Neural crest cell (in vitro differentiated cells): ENCODE data around the gene TMEM192. TPM values are rescaled to one million over a fixed set of nuclear protein-coding genes. Genes with fewer than 3 reads are reported as not detected.
"Not testable (repeated sequence)": the region's sequence is repeated elsewhere in the genome, so short reads cannot be mapped to it uniquely, and the experiment has no call there.

ENCODE experiments used
- DNase-seq: peaks from one replicate; pipeline ENCODE4 v3.0.0; 2021; ENCODE audit warnings: low read depth, mixed read lengths, low spot score
- H3K27ac Mint-ChIP-seq: one replicate; pipeline ENCODE4 v1.8.0; 2021; ENCODE audit warnings: mild to moderate bottlenecking, mixed read lengths; ENCODE audit not compliant: unreplicated experiment
- H3K27me3 Mint-ChIP-seq: 2 replicates; pipeline ENCODE4 v1.8.0; 2021; ENCODE audit warnings: low read depth, mild to moderate bottlenecking, mixed read lengths
- H3K36me3 Mint-ChIP-seq: 2 replicates; pipeline ENCODE4 v1.8.0; 2021; ENCODE audit warnings: low read depth, mild to moderate bottlenecking, mixed read lengths
- H3K4me1 Mint-ChIP-seq: 2 replicates; pipeline ENCODE4 v1.8.0; 2021; ENCODE audit warnings: mixed read lengths
- H3K4me3 Mint-ChIP-seq: one replicate; pipeline ENCODE4 v1.8.0; 2021; ENCODE audit warnings: mild to moderate bottlenecking, mixed read lengths
- H3K9me3 Mint-ChIP-seq: 2 replicates; pipeline ENCODE4 v1.8.0; 2021; ENCODE audit warnings: mixed read lengths
- CTCF ChIP-seq: fragments of 200-600 bp; sonication (generic); conservative IDR thresholded peaks from 2 replicates; pipeline ENCODE4 v1.5.0; 2021; ENCODE audit warnings: antibody characterized with exemption, mild to moderate bottlenecking
- total RNA-seq: library from RNA; stranded (reverse); gene quantifications from 2 replicates; pipeline ENCODE4 v1.2.1, GENCODE V29; 2021

TMEM192 gene
- total RNA-seq, 1 donor from 2014 or later: 15.1 TPM

DNA sequence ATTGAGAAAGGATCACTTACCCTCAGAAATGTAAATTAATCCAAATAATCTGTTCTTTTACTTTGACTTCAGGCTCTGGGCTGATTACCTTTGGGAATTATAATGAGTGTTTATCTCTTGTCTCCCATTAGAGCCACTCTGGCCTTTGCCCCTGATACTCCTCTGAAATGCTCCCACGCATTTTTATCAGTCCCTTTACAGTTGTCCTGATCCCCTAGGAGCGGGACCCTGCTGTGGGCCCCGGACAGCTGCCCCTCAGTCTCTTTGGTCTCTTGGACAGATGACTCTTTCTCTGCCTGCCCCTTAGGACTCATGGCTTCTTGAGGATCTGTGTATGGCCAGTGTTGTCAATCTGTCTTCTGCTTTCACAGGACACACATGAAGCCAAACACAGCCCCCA, 60.0 kb downstream of the TMEM192 start:
- no peaks in the 10 kb centered on the region for H3K36me3 Mint-ChIP-seq
- H3K9me3 Mint-ChIP-seq: no peaks in the 10 kb centered on the region
- H3K27ac Mint-ChIP-seq: peak overlapping the region; percentile 19
- H3K4me1 Mint-ChIP-seq: peaks cover 4% of the 10 kb centered on the region
- no peak overlapping the region for H3K4me3 Mint-ChIP-seq
- TF ChIP-seq CTCF: no peak
- H3K27me3 Mint-ChIP-seq: no peaks in the 10 kb centered on the region
- no peak for DNase-seq

DNA sequence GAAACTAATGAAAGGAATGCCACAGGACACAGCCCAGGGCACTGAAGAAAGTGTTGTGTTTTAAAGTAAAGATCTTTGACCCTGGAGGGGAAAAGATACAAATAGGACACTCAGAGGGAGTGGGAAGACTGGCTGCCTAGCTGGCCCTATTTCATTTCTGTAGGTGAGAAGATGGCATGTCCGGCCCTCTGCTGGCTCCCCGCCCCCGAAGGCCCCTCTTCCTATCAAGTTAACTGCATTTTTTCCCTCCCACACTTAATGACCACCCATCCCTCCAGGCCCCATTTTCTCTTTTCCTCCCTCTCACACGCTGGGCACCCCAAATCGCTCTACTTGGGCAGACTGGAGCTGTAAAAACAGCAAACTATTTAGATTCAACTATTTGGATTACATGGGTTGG, 64.5 kb downstream of the TMEM192 start:
- Mint-ChIP-seq H3K4me1 (peaks cover 4% of the 10 kb centered on the region), H3K36me3 (no peaks in the 10 kb centered on the region), H3K27ac (no peak overlapping the region), H3K27me3 (no peaks in the 10 kb centered on the region), H3K4me3 (no peak overlapping the region), H3K9me3 (no peaks in the 10 kb centered on the region)
- no peak for DNase-seq
- TF ChIP-seq CTCF: no peak

GRCh38 chr4:165031436-165032211, 81.0 kb downstream of the TMEM192 start, which contains the start of gene TRIM60:
TRIM60 (plus strand) TSS chr4:165031999; CDS start chr4:165040073, 8,074 bp downstream.
- H3K27me3 Mint-ChIP-seq: no peaks in the 10 kb centered on the region
- no peaks in the 10 kb centered on the region for H3K4me1 Mint-ChIP-seq
- H3K4me3 Mint-ChIP-seq: no peak within 1 kb of the TSS
- no peak within 1 kb of the TSS for H3K27ac Mint-ChIP-seq
- H3K9me3 Mint-ChIP-seq: no peaks in the 10 kb centered on the region
- no peaks in the 10 kb centered on the region for H3K36me3 Mint-ChIP-seq
- no peak for TF ChIP-seq CTCF
- DNase-seq: no peak

- H3K27ac Mint-ChIP-seq: no peak overlapping the region
- H3K9me3 Mint-ChIP-seq: no peaks in the 10 kb centered on the region
- no peaks in the 10 kb centered on the region for H3K36me3 Mint-ChIP-seq
- no peak for DNase-seq
- H3K4me3 Mint-ChIP-seq: no peak overlapping the region
- H3K4me1 Mint-ChIP-seq: no peaks in the 10 kb centered on the region
- no peak for TF ChIP-seq CTCF
- H3K27me3 Mint-ChIP-seq: no peaks in the 10 kb centered on the region
Observed at GRCh38 chr4:165027762-165028402, 84.8 kb downstream of the TMEM192 start.

DNA sequence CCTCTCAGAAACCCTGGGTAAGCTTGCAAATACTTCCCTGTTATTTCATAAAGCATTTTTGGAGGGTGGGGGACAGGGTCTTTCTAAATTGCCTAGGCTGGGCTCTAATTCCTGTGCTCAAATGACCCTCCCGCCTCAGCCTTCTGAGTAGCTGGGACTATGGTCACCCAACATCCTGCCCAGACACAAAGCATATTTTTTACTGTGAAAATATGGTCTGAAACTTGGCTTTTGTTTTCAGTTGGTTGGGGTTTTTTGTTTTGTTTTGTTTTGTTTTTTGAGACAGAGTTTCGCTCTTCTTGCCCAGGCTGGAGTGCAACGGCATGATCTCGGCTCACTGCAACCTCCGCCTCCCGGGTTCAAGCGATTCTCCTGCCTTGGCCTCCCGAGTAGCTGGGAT, 86.9 kb downstream of the TMEM192 start:
- H3K27me3 Mint-ChIP-seq, H3K4me3 Mint-ChIP-seq, H3K9me3 Mint-ChIP-seq, H3K36me3 Mint-ChIP-seq, H3K4me1 Mint-ChIP-seq, DNase-seq, H3K27ac Mint-ChIP-seq: not testable (repeated sequence)

Other genes with a start within 250 kb of the TMEM192 start
- 0.18 and 0.56 TPM in 2 replicates for gene APELA, start 235.7 kb downstream of the TMEM192 start, total RNA-seq
- gene TRIM61, start 135.2 kb downstream of the TMEM192 start, total RNA-seq: 0.19 and 0.27 TPM in 2 replicates
- not detected in 2 replicates for gene TRIM60, start 80.9 kb downstream of the TMEM192 start, total RNA-seq
- gene TRIM75, start 59.0 kb downstream of the TMEM192 start, total RNA-seq: not detected in 2 replicates
- gene KLHL2, start 94.7 kb upstream of the TMEM192 start, total RNA-seq: 14.9 and 17.4 TPM in 2 replicates
- 139 and 147 TPM in 2 replicates for gene MSMO1, start 214.8 kb upstream of the TMEM192 start, total RNA-seq